ENCODE data around the gene EXD3. TPM values are rescaled to one million over a fixed set of nuclear protein-coding genes. Genes with fewer than 3 reads are reported as not detected.

EXD3 gene
- polyA plus RNA-seq, 2 of the 4 experiments (the other 2 are of a cell fraction) = 3.4 to 4.5 TPM

DNA sequence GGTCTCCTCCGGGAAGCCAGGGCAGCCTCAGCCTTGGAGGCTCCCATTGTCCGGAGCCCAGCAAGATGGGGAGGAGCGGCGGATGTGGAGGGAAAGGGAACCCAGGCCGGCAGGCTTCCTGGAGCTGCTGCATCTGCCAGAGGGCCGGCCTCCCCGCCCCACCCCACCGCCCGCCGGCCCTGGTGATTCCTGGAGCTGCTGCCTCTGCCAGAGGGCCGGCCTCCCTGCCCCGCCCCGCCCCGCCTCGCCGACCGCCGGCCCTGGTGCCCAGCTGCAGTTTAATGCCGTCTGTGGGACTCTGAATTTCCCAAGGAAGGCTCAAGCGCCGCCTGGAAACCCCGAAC is 31.6 kb downstream of the EXD3 start:
- WGBS (ENCODE audit: missing lambda C conversion rate) = 76% methylated on average over 13 of the region's 22 CpGs
- ATAC-seq (peak; percentile 5 to 7; a peak in 1 of 6 replicates), DNase-seq (ENCODE audit: low read depth in 1 of 2, low spot score in 1 of 2) (no peak), FAIRE-seq (no peak)
- no peaks in the 10 kb centered on the region for H3K9me3 ChIP-seq
- peaks cover 7% of the 10 kb centered on the region for H3K4me1 ChIP-seq
- ChIA-PET POLR2A (no interaction called here), CTCF (interaction anchor here (0.9 to 2.0 kb wide), 4 partner anchors 13 to 96 kb away, joined by 3 to 7 read pairs (median 4); partner anchors contain the start of genes EXD3 and NOXA1)
- H3K4me2 ChIP-seq = no peak overlapping the region
- TF ChIP-seq CTCF (IDR thresholded peaks at IDR 0.05) (no peak), RFX5 (IDR thresholded peaks at IDR 0.05) (no peak), HDAC2 (IDR thresholded peaks at IDR 0.05) (no peak), MAZ (IDR thresholded peaks at IDR 0.05; ENCODE audit: borderline replicate concordance, low read depth, low read length) (no peak), HOXB5 (CRISPR knock-in tag; IDR thresholded peaks at IDR 0.05) (no peak), FOSB (CRISPR knock-in tag; IDR thresholded peaks at IDR 0.05) (no peak)
- TF ChIP-seq, protein P1, sequence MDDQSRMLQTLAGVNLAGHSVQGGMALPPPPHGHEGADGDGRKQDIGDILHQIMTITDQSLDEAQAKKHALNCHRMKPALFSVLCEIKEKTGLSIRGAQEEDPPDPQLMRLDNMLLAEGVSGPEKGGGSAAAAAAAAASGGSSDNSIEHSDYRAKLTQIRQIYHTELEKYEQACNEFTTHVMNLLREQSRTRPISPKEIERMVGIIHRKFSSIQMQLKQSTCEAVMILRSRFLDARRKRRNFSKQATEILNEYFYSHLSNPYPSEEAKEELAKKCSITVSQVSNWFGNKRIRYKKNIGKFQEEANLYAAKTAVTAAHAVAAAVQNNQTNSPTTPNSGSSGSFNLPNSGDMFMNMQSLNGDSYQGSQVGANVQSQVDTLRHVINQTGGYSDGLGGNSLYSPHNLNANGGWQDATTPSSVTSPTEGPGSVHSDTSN (IDR thresholded peaks at IDR 0.05) = no peak
- no peak overlapping the region for H3K27ac ChIP-seq
- H3K4me3 ChIP-seq = no peak overlapping the region

GRCh38 chr9:137390553-137391410 is 32.2 kb downstream of the EXD3 start:
- Histone ChIP-seq H3K4me2 (no peak overlapping the region), H3K4me1 (peaks cover 4% of the 10 kb centered on the region), H3K9me3 (no peaks in the 10 kb centered on the region), H3K4me3 (no peak overlapping the region), H3K27ac (no peak overlapping the region)
- TF ChIP-seq HOXA7 (CRISPR knock-in tag; IDR thresholded peaks at IDR 0.05) (no peak), RARB (CRISPR knock-in tag; IDR thresholded peaks at IDR 0.05) (no peak), CHD4 (IDR thresholded peaks at IDR 0.05; ENCODE audit: borderline replicate concordance) (no peak), RNF2 (IDR thresholded peaks at IDR 0.05; ENCODE audit: borderline replicate concordance, low read depth) (no peak), RFX5 (IDR thresholded peaks at IDR 0.05) (no peak), SREBF2 (IDR thresholded peaks at IDR 0.05) (no peak), CBX2 (IDR thresholded peaks at IDR 0.05; ENCODE audit: borderline replicate concordance, low read depth) (no peak), EHMT2 (IDR thresholded peaks at IDR 0.05; ENCODE audit: low read depth) (no peak), MYC (IDR thresholded peaks at IDR 0.05; ENCODE audit: borderline replicate concordance, low read length) (no peak), KDM1A (IDR thresholded peaks at IDR 0.05; ENCODE audit: low read depth) (no peak), RAD21 (conservative IDR thresholded peaks at IDR 0.05 in 1 of 2, IDR thresholded peaks at IDR 0.05 in 1 of 2) (no peak), HDAC2 (IDR thresholded peaks at IDR 0.05) (no peak), ZC3H11A (IDR thresholded peaks at IDR 0.05) (no peak), HEYL (CRISPR knock-in tag; IDR thresholded peaks at IDR 0.05) (no peak)
- TF ChIP-seq, protein P2, sequence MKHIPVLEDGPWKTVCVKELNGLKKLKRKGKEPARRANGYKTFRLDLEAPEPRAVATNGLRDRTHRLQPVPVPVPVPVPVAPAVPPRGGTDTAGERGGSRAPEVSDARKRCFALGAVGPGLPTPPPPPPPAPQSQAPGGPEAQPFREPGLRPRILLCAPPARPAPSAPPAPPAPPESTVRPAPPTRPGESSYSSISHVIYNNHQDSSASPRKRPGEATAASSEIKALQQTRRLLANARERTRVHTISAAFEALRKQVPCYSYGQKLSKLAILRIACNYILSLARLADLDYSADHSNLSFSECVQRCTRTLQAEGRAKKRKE (CRISPR knock-in tag; IDR thresholded peaks at IDR 0.05; ENCODE audit: low read depth) = no peak
- TF ChIP-seq, protein P3, sequence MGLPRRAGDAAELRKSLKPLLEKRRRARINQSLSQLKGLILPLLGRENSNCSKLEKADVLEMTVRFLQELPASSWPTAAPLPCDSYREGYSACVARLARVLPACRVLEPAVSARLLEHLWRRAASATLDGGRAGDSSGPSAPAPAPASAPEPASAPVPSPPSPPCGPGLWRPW (IDR thresholded peaks at IDR 0.05) = no peak
- no peak for DNase-seq (ENCODE audit: low read depth in 1 of 2, low spot score in 1 of 2)
- ChIA-PET CTCF (interaction anchor here (1.0 to 2.0 kb wide), 3 partner anchors 32 to 96 kb away, joined by 3 to 7 read pairs (median 4); partner anchors contain the start of genes EXD3 and NOXA1), POLR2A (no interaction called here)
- no peak for FAIRE-seq
- WGBS (ENCODE audit: missing lambda C conversion rate) = 87% methylated on average over 39 of the region's 42 CpGs
- ATAC-seq = peak; percentile 8 to 27; a peak in 4 of 6 replicates
